MM.1S (cell line): Measurements from ENCODE around the gene LAMA3.

ENCODE experiments used
- EZH2 ChIP-seq: fragments of 300-600 bp; sonication (generic); optimal IDR thresholded peaks from 2 replicates; pipeline ENCODE3; 2017; ENCODE audit warnings: low read depth, mild to moderate bottlenecking, antibody characterized with exemption, low read length, mixed read lengths
- TF ChIP-seq, protein P1 (sequence below): fragments of 300-600 bp; sonication (generic); IDR thresholded peaks from 2 replicates; pipeline ENCODE4 v1.5.1; 2016; ENCODE audit warnings: antibody characterized with exemption, low read length, mixed read lengths

DNA sequence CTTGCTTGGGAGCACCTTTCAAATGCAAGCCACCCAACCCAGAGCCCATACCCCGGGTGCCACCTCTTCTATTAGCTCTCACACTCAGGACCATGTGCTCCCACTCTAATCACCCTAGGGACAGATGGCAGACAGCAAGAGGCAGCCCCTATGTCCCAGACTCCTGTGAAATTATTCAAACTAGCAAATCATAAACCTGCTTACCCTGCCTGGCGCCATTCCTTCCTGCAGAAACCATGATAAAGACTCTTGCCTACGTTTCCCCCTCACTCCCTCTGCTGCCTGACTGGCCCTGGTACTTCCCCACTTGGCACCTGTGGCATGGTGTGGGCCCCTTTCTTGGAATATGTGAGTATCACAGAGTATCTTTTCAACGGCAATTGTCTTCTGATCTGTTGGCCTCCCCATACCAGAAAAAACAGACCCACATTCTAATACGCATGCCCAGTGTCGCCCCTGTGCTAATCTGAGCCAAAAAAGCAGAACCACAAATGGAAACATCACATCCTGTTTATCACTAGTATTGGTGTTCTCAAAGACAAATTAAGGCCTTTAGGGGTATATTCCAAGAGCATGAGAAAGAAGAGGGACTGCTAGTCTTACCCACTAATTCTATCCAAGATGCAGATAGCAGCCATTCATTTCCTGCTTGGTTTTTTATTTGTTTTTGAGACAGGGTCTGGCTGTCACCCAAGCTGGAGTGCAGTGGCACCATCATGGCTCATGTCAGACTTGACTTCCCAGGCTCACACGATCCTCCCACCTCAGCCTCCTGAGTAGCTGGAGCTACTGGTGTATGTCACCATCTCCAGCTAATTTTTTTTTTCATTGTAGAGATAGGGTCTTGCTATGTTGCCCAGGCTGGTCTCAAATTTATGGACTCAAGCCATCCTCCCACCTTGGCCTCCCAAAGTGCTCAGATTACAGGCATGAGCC lies 281.2 kb downstream of the LAMA3 start:
- TF ChIP-seq, protein P1, sequence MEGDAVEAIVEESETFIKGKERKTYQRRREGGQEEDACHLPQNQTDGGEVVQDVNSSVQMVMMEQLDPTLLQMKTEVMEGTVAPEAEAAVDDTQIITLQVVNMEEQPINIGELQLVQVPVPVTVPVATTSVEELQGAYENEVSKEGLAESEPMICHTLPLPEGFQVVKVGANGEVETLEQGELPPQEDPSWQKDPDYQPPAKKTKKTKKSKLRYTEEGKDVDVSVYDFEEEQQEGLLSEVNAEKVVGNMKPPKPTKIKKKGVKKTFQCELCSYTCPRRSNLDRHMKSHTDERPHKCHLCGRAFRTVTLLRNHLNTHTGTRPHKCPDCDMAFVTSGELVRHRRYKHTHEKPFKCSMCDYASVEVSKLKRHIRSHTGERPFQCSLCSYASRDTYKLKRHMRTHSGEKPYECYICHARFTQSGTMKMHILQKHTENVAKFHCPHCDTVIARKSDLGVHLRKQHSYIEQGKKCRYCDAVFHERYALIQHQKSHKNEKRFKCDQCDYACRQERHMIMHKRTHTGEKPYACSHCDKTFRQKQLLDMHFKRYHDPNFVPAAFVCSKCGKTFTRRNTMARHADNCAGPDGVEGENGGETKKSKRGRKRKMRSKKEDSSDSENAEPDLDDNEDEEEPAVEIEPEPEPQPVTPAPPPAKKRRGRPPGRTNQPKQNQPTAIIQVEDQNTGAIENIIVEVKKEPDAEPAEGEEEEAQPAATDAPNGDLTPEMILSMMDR: no peak
- TF ChIP-seq EZH2: no peak
